GM12878 (cell line): Measurements from ENCODE around the gene SPINK8. TPM values are rescaled to one million over a fixed set of nuclear protein-coding genes. Genes with fewer than 3 reads are reported as not detected.

ENCODE experiments used
- ATAC-seq: fragments of 200-7000 bp; cut with Tn5 transposase; 3 replicates; pipeline ENCODE4 v1.9.1; 2020; ENCODE audit warnings: mild to moderate bottlenecking, moderate library complexity
- BruUV-seq: library from RNA; stranded (reverse); fragments of 400-500 nt; replicated peaks from 2 replicates; lab custom pipeline; 2021; lab: Mats Ljungman, UMichigan
- CTCF ChIA-PET: fragments of 300-600 bp; sonication (Branson Sonifier 250); formaldehyde crosslinking; extraction: SDS; loops from one replicate; lab custom pipeline; 2021; ENCODE audit warnings: inconsistent platforms; lab: Yijun Ruan, JAX
- POLR2A ChIA-PET: fragments of 350-600 bp; formaldehyde crosslinking; extraction: SDS; loops from one replicate; lab custom pipeline; 2021; ENCODE audit warnings: inconsistent platforms; lab: Charles Lee
- RAD21 ChIA-PET: fragments of 300-600 bp; sonication (Branson Sonifier 250); formaldehyde crosslinking; loops from one replicate; lab custom pipeline; 2023; ENCODE audit warnings: antibody characterized with exemption; ENCODE audit not compliant: unreplicated experiment; lab: Charles Lee
- SMC1A ChIA-PET: fragments of 300-600 bp; sonication (Branson Sonifier 250); formaldehyde crosslinking; loops from one replicate; lab custom pipeline; 2023; ENCODE audit not compliant: unreplicated experiment, uncharacterized antibody; lab: Charles Lee
- DNase-seq: peaks from one replicate; pipeline ENCODE4 v3.0.0-alpha.2; 2011; ENCODE audit warnings: low read depth, low spot score
- FAIRE-seq: peaks from 3 replicates; lab custom pipeline; 2011; peaks lifted over from hg19 to GRCh38; lab: Jason Lieb, UNC
- H2AFZ ChIP-seq: 2 replicates; pipeline ENCODE4 v1.6.0; 2011; ENCODE audit warnings: low read depth, low read length, control low read depth; ENCODE audit not compliant: control insufficient read depth
- H3K27ac ChIP-seq: 2 replicates; pipeline ENCODE4 v1.5.1; 2011; ENCODE audit warnings: control low read depth; ENCODE audit not compliant: control insufficient read depth, insufficient read depth
- H3K27me3 ChIP-seq, 2 experiments: replicated peaks in 1 of 2; 2 replicates each; pipeline versions ENCODE4 v1.6.0 to v1.6.1; 2011; ENCODE audit warnings: low read length in 1 of 2; ENCODE audit not compliant: control insufficient read depth in 2 of 2, insufficient read depth in 2 of 2
- H3K36me3 ChIP-seq, 2 experiments: 2 replicates each; pipeline ENCODE4 v1.5.1; 2011; ENCODE audit warnings: low read length in 1 of 2; ENCODE audit not compliant: control insufficient read depth in 2 of 2, insufficient read depth in 2 of 2
- H3K4me1 ChIP-seq: 2 replicates; pipeline ENCODE4 v1.6.1; 2011; ENCODE audit warnings: mild to moderate bottlenecking, low read length, moderate library complexity, mixed read lengths; ENCODE audit not compliant: control insufficient read depth, insufficient read depth
- H3K4me2 ChIP-seq: 2 replicates; pipeline ENCODE4 v1.6.0; 2011; ENCODE audit warnings: control low read depth; ENCODE audit not compliant: control insufficient read depth, insufficient read depth
- H3K4me3 ChIP-seq: fragments of 200-600 bp; sonication (generic); 2 replicates; pipeline ENCODE4 v1.5.1; 2016
- H3K79me2 ChIP-seq: 2 replicates; pipeline ENCODE4 v1.6.0; 2011; ENCODE audit warnings: low read length; ENCODE audit not compliant: control insufficient read depth, insufficient read depth
- H3K9ac ChIP-seq: 2 replicates; pipeline ENCODE4 v1.8.0; 2011; ENCODE audit warnings: low read length, control low read depth, mixed read lengths; ENCODE audit not compliant: control insufficient read depth, insufficient read depth
- H3K9me3 ChIP-seq: replicated peaks from 3 replicates; pipeline ENCODE4 v1.5.1; 2011; ENCODE audit warnings: mild to moderate bottlenecking, low read length; ENCODE audit not compliant: control insufficient read depth, insufficient read depth
- H4K20me1 ChIP-seq: 2 replicates; pipeline ENCODE4 v1.6.0; 2011; ENCODE audit not compliant: control insufficient read depth, insufficient read depth
- BCL11A ChIP-seq: IDR thresholded peaks from 2 replicates; pipeline ENCODE4 v1.6.1; 2011; ENCODE audit warnings: low read depth, low read length
- E2F4 ChIP-seq: IDR thresholded peaks from 2 replicates; pipeline ENCODE4 v1.6.1; 2012; ENCODE audit warnings: low read depth, low read length, improper control_type of control experiment
- EP300 ChIP-seq, 2 experiments: fragments of 150-350 bp in 1 of 2; IDR thresholded peaks; 2 replicates each; pipeline ENCODE4 v1.6.1; 2011 to 2012; ENCODE audit warnings: low read depth in 2 of 2, low read length in 2 of 2, borderline replicate concordance in 1 of 2, improper control_type of control experiment in 1 of 2, inconsistent platforms in 1 of 2; ENCODE audit not compliant: control insufficient read depth in 1 of 2
- FOS ChIP-seq: IDR thresholded peaks from 3 replicates; pipeline ENCODE4 v1.6.1; 2011; ENCODE audit warnings: borderline replicate concordance; ENCODE audit not compliant: insufficient read length; ENCODE audit errors: extremely low read depth
- HDGF ChIP-seq: fragments of 450-650 bp; IDR thresholded peaks from 2 replicates; pipeline ENCODE4 v1.6.1; 2016; ENCODE audit warnings: antibody characterized with exemption
- IKZF1 ChIP-seq: fragments of 450-650 bp; conservative IDR thresholded peaks from 2 replicates; pipeline ENCODE4 v1.6.1; 2017; ENCODE audit warnings: antibody characterized with exemption, mild to moderate bottlenecking
- KLF5 ChIP-seq: fragments of 450-650 bp; IDR thresholded peaks from 2 replicates; pipeline ENCODE4 v1.6.1; 2014; ENCODE audit warnings: mild to moderate bottlenecking; ENCODE audit not compliant: partially characterized antibody
- MYB ChIP-seq: fragments of 150-350 bp; IDR thresholded peaks from 2 replicates; pipeline ENCODE4 v1.6.1; 2014; ENCODE audit warnings: mild to moderate bottlenecking, low read depth, low read length, borderline replicate concordance
- POLR2AphosphoS5 ChIP-seq: IDR thresholded peaks from 2 replicates; pipeline ENCODE4 v1.6.1; 2011; ENCODE audit warnings: mild to moderate bottlenecking, low read length, inconsistent platforms
- SIN3A ChIP-seq: IDR thresholded peaks from 2 replicates; pipeline ENCODE4 v1.6.1; 2012; ENCODE audit warnings: low read depth, low read length, improper control_type of control experiment
- SMAD5 ChIP-seq: IDR thresholded peaks from 2 replicates; pipeline ENCODE4 v1.6.1; 2016; ENCODE audit warnings: antibody characterized with exemption, low read depth
- SP1 ChIP-seq: IDR thresholded peaks from one replicate; pipeline ENCODE4 v1.6.1; 2011; ENCODE audit warnings: low read depth, low read length
- SREBF1 ChIP-seq: IDR thresholded peaks from 2 replicates; pipeline ENCODE4 v1.6.1; 2012; ENCODE audit warnings: mild to moderate bottlenecking, low read length
- STAT1 ChIP-seq: fragments of 450-650 bp; conservative IDR thresholded peaks from 2 replicates; pipeline ENCODE4 v1.6.1; 2014; ENCODE audit warnings: antibody characterized with exemption, mild to moderate bottlenecking
- STAT3 ChIP-seq: IDR thresholded peaks from 2 replicates; pipeline ENCODE4 v1.6.1; 2011; ENCODE audit warnings: low read depth, low read length, improper control_type of control experiment
- in situ Hi-C: fragments of 300-500 bp; cut with MboI; formaldehyde crosslinking; loops from 9 replicates; pipeline ENCODE4 v1.14.3; 2018; ENCODE audit warnings: mixed read lengths
- intact Hi-C: fragments of 100-400 bp; cut with micrococcal nuclease; formaldehyde crosslinking; loops from one replicate; pipeline ENCODE4 v1.14.2; 2022; ENCODE audit not compliant: unreplicated experiment
- polyA plus RNA-seq, 11 experiments: library from polyadenylated mRNA; depleted of rRNA in 4 of 11; unstranded in 6 of 11; stranded (reverse) in 5 of 11; fragments of >200 nt; fragmentation: Nextera tagmentation in 4 of 11; fragmentation: Illumina TruSeq in 1 of 11; extraction: Ambion mirVana in 4 of 11; extraction: Trizol in 1 of 11; gene quantifications; 1 replicate in 1 of 11; 2 replicates in 10 of 11; pipeline versions ENCODE4 v1.2.1 to v1.2.3, GENCODE V29; 2011 to 2016; ENCODE audit warnings: inconsistent platforms in 2 of 11, missing spikeins in 2 of 11, low read depth in 1 of 11
- total RNA-seq, 4 experiments: library from RNA; depleted of rRNA in 3 of 4; stranded (reverse); fragments of >200 nt in 3 of 4; fragmentation: Illumina TruSeq in 1 of 4; extraction: Trizol in 1 of 4; gene quantifications; 2 replicates each; pipeline versions ENCODE4 v1.2.1 to v1.2.3, GENCODE V29; 2013 to 2021
- TF ChIP-seq, protein P1 (sequence below): fragments of 450-650 bp; IDR thresholded peaks from 2 replicates; pipeline ENCODE4 v1.6.1; 2017; ENCODE audit warnings: mild to moderate bottlenecking, low read depth, inconsistent platforms; ENCODE audit not compliant: poor library complexity, severe bottlenecking
- TF ChIP-seq, protein P2 (sequence below): fragments of 450-650 bp; IDR thresholded peaks from 2 replicates; pipeline ENCODE4 v1.6.1; 2016; ENCODE audit warnings: mild to moderate bottlenecking

Gene SPINK8
- total and polyA plus RNA-seq, 10 of the 15 experiments (the other 5 are each of a cell fraction or from before 2014, with no cell fraction given): not detected

DNA sequence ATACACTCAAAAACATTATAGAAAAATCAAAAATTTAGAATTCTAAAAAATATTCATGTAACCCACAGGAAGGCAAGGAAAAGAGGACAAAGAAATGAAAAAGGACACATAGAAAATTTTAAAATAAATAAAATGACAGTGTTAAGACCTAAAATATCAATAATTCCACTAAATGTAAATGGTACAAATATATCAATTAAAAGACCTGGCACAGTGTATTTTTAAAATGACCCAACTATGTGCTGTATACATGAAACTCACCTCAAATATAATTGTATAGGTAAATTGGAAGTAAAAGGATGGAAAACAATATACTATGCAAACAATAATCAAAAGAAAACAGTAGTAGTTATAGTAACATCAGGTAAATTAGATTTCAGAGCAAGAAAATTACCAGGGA, 28.5 kb upstream of the SPINK8 start:
- BruUV-seq: no TSS peak

More for the DNA sequence above, 28.5 kb upstream of the SPINK8 start:
- Histone ChIP-seq H2AFZ (no peak overlapping the region), H3K27ac (no peak overlapping the region), H3K4me1 (no peaks in the 10 kb centered on the region), H3K9ac (no peak overlapping the region), H3K9me3 (peaks cover 4% of the 10 kb centered on the region; the same call in 2 of the 3 replicates), H3K4me3 (no peak overlapping the region), H3K27me3 (no peaks in the 10 kb centered on the region), H3K4me2 (no peak overlapping the region), H4K20me1 (no peaks in the 10 kb centered on the region), H3K79me2 (no peaks in the 10 kb centered on the region), H3K36me3 (no peaks in the 10 kb centered on the region)
- ATAC-seq (no peak), DNase-seq (no peak), FAIRE-seq (no peak)
- CTCF ChIA-PET: no interaction called here
- RAD21 ChIA-PET: no interaction called here
- POLR2A ChIA-PET: no interaction called here
- intact Hi-C loops: no loop called here
- TF ChIP-seq SMAD5: no peak
- no peak for TF ChIP-seq EP300 (IDR thresholded peaks at IDR 0.05; ENCODE audit: borderline replicate concordance in 1 of 2, control insufficient read depth in 1 of 2, low read depth in 2 of 2, low read length in 2 of 2)
- no peak for TF ChIP-seq STAT1
- TF ChIP-seq BCL11A: no peak
- no peak for TF ChIP-seq SREBF1
- no peak for TF ChIP-seq POLR2AphosphoS5
- TF ChIP-seq IKZF1: no peak
- TF ChIP-seq SP1: no peak
- no peak for TF ChIP-seq SIN3A
- TF ChIP-seq STAT3: no peak
- no peak for TF ChIP-seq MYB
- TF ChIP-seq KLF5: no peak
- TF ChIP-seq HDGF: no peak
- TF ChIP-seq, protein P1, sequence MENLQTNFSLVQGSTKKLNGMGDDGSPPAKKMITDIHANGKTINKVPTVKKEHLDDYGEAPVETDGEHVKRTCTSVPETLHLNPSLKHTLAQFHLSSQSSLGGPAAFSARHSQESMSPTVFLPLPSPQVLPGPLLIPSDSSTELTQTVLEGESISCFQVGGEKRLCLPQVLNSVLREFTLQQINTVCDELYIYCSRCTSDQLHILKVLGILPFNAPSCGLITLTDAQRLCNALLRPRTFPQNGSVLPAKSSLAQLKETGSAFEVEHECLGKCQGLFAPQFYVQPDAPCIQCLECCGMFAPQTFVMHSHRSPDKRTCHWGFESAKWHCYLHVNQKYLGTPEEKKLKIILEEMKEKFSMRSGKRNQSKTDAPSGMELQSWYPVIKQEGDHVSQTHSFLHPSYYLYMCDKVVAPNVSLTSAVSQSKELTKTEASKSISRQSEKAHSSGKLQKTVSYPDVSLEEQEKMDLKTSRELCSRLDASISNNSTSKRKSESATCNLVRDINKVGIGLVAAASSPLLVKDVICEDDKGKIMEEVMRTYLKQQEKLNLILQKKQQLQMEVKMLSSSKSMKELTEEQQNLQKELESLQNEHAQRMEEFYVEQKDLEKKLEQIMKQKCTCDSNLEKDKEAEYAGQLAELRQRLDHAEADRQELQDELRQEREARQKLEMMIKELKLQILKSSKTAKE: no peak
- TF ChIP-seq, protein P2, sequence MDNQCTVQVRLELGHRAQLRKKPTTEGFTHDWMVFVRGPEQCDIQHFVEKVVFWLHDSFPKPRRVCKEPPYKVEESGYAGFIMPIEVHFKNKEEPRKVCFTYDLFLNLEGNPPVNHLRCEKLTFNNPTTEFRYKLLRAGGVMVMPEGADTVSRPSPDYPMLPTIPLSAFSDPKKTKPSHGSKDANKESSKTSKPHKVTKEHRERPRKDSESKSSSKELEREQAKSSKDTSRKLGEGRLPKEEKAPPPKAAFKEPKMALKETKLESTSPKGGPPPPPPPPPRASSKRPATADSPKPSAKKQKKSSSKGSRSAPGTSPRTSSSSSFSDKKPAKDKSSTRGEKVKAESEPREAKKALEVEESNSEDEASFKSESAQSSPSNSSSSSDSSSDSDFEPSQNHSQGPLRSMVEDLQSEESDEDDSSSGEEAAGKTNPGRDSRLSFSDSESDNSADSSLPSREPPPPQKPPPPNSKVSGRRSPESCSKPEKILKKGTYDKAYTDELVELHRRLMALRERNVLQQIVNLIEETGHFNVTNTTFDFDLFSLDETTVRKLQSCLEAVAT: no peak
- no peak for TF ChIP-seq FOS
- TF ChIP-seq E2F4: no peak
- SMC1A ChIA-PET: no interaction called here
- in situ Hi-C loops: no loop called here
